SK-N-MC (cell line): ENCODE results near the gene FGFR4.

ENCODE experiments used
- EZH2 ChIP-seq: fragments of 200-600 bp; sonication (generic); IDR thresholded peaks from one replicate; pipeline ENCODE4 v1.6.1; 2017; ENCODE audit warnings: antibody characterized with exemption
- FOXP2 ChIP-seq: optimal IDR thresholded peaks from 2 replicates; pipeline ENCODE3; 2011; ENCODE audit warnings: mild to moderate bottlenecking, moderate library complexity; ENCODE audit not compliant: insufficient read depth; ENCODE audit errors: extremely low read length, control extremely low read depth
- POLR2AphosphoS5 ChIP-seq: IDR thresholded peaks from 2 replicates; pipeline ENCODE4 v1.6.1; 2012; ENCODE audit warnings: mild to moderate bottlenecking, low read depth, low read length, borderline replicate concordance

DNA sequence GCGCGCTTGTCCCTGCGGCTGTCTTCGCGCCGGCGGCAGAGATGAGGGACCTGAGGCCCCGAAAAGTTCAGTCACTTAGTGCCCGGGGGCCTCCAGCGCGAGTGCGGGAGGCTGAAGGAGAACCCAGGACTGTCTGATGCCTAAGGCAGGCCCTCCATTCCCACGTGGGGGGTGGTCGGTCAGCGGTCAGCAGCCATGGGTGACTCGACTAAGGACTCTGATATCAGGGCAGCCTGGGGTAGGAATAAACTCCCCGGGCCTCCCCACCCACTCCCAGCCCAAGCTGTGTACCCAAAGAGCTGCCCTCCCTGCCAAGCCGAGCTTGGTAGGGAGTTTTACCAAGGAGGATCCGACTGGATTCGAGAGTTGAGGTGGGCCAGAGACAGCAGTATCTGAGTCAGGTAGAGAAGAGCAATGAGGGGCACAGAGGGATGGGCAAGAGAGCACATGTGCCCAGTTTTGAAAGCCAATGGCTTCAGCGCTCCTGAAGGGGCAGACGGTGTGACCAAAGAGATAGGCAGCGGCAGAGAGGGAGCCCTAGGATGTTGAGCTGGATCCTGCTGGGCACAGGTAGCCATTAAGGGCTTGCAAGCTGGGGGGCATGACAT, 787 bp downstream of the FGFR4 start:
- TF ChIP-seq EZH2: no peak
- no peak for TF ChIP-seq POLR2AphosphoS5
- no peak for TF ChIP-seq FOXP2
